Measurements from ENCODE around the gene EXPH5. TPM values are rescaled to one million over a fixed set of nuclear protein-coding genes. Genes with fewer than 3 reads are reported as not detected.
"Not testable (repeated sequence)": the region's sequence is repeated elsewhere in the genome, so short reads cannot be mapped to it uniquely, and the experiment has no call there.

EXPH5 gene
- total RNA-seq, 2 experiments from 2014 or later = 1.9 to 2.1 TPM

DNA sequence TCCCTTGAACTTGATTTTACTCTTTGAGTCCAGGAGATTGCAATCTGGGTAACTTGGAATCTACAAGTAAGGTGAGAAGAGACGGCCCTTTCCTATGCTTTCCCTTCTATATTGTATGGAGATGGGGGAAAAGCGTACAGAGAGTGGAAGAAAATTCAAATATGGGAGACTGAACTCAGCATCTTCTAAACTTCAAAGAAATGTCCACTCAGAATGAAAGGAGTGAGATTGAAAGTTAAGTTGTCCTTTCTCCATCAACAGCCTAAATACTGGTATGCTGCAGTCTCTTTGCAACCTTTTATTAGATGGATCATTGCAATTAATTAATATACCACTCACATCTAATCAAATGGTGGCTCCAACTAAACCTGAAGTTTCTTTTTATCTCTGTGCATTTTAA, 6.4 kb upstream of the EXPH5 start:
- Mint-ChIP-seq H3K4me1 (ENCODE audit: low read depth) (no peaks in the 10 kb centered on the region), H3K27me3 (ENCODE audit: low read depth) (peaks cover 34% of the 10 kb centered on the region), H3K36me3 (ENCODE audit: low read depth) (no peaks in the 10 kb centered on the region), H3K27ac (no peak overlapping the region), H3K9me3 (ENCODE audit: insufficient read depth) (no peaks in the 10 kb centered on the region), H3K4me3 (no peak overlapping the region)
- POLR2A ChIA-PET = no interaction called here
- ATAC-seq (no peak), DNase-seq (no peak)
- CTCF ChIA-PET = no interaction called here

DNA sequence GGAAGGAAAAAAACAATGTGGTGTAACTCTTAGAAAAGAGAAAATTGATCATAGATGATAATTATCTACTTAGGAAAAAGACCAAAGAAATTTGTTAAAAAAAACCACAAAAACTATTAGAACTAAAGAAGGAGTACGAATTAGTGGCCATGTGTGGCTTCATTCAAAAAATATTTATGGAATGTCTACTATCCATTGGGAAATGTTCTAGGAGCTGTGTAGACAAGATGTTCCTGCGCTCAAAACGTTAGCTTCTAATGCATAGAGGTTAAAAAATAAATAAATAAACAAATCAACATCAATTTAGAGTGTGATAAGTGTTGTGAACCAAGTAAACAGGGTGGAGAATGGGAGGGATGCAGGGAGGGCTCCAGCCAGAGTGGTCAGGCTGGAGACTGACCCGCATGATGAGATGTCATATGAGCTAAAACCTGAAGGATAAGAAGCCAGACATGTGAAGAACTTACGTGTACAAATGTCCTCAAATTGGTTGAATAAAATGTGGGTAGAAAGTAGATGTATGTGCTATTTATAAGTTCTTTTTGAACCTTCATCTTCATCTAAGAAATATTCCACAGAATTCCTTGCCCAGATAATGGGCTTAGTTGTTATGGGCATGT, 4.3 kb upstream of the EXPH5 start:
- Mint-ChIP-seq H3K9me3 (ENCODE audit: insufficient read depth) (no peaks in the 10 kb centered on the region), H3K4me1 (ENCODE audit: low read depth) (peaks cover 10% of the 10 kb centered on the region), H3K27ac (no peak overlapping the region), H3K36me3 (ENCODE audit: low read depth) (peaks cover 3% of the 10 kb centered on the region), H3K4me3 (no peak overlapping the region), H3K27me3 (ENCODE audit: low read depth) (peaks cover 40% of the 10 kb centered on the region)
- no peak for DNase-seq
- ATAC-seq = no peak
- ChIA-PET CTCF (interaction anchor here (1.0 kb wide), 1 partner anchor 9 kb away, joined by 3 read pairs; no protein-coding TSS in a partner anchor), POLR2A (no interaction called here)

DNA sequence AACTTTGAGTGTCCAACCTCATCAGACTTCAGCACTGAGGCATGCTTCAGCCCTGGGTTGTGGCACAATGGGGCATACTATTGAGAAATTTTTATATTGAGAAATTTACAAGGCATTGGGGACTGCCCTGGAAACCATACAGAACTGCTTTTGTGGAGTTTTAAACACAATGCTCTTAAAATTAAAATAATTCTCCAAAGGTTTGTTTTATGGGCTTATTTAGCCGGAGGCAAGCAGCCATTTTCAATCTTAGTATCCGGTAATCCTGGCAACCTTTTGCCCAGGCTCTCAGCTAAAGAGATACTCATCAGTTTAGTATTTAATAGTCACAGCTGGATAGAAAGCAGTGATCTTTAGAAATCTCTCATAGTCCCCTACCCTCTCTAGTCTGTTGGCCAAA, 3.1 kb upstream of the EXPH5 start:
- DNase-seq = no peak
- H3K4me1 Mint-ChIP-seq (ENCODE audit: low read depth) = peaks cover 17% of the 10 kb centered on the region
- no peak overlapping the region for H3K4me3 Mint-ChIP-seq
- no peak overlapping the region for H3K27ac Mint-ChIP-seq
- H3K36me3 Mint-ChIP-seq (ENCODE audit: low read depth) = peaks cover 3% of the 10 kb centered on the region
- H3K27me3 Mint-ChIP-seq (ENCODE audit: low read depth) = peaks cover 45% of the 10 kb centered on the region
- ChIA-PET CTCF (interaction anchor here (1.0 kb wide), 1 partner anchor 14 kb away, joined by 3 read pairs; no protein-coding TSS in a partner anchor), POLR2A (no interaction called here)
- no peak for ATAC-seq
- no peaks in the 10 kb centered on the region for H3K9me3 Mint-ChIP-seq (ENCODE audit: insufficient read depth)

DNA sequence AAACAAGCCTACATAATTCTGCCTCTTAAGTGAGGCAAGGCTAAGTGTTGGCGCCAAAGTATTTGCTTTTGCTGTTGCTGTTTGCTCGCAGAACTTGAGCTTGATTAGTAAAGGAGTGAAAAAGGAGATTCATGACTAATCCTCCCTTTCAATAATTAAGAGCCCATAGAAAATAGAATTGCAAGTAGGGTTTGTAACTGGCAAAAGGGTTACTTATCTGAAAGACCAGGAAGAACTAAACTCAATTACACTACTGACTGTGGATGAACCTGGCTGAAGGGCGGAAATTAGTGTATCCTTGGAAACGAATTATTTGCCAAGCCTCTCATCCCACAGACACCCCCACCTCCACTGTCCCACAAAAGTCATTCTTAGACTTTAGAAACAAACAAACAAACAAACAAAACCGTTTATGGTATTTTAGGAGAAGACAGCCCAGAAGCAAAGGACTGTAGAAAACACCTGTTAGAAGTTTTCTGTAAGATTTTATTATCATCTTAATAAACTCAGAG, 411 bp upstream of the EXPH5 start:
- H3K9me3 Mint-ChIP-seq (ENCODE audit: insufficient read depth) = no peaks in the 10 kb centered on the region
- POLR2A ChIA-PET = no interaction called here
- no peak overlapping the region for H3K27ac Mint-ChIP-seq
- CTCF ChIA-PET = interaction anchor here (1.0 to 1.2 kb wide), 2 partner anchors 22 to 476 kb away, joined by 3 read pairs; no protein-coding TSS in a partner anchor
- peaks cover 3% of the 10 kb centered on the region for H3K36me3 Mint-ChIP-seq (ENCODE audit: low read depth)
- H3K27me3 Mint-ChIP-seq (ENCODE audit: low read depth) = peaks cover 45% of the 10 kb centered on the region
- H3K4me1 Mint-ChIP-seq (ENCODE audit: low read depth) = peaks cover 17% of the 10 kb centered on the region
- DNase-seq = no peak
- H3K4me3 Mint-ChIP-seq = peak overlapping the region; percentile 96
- no peak for ATAC-seq

DNA sequence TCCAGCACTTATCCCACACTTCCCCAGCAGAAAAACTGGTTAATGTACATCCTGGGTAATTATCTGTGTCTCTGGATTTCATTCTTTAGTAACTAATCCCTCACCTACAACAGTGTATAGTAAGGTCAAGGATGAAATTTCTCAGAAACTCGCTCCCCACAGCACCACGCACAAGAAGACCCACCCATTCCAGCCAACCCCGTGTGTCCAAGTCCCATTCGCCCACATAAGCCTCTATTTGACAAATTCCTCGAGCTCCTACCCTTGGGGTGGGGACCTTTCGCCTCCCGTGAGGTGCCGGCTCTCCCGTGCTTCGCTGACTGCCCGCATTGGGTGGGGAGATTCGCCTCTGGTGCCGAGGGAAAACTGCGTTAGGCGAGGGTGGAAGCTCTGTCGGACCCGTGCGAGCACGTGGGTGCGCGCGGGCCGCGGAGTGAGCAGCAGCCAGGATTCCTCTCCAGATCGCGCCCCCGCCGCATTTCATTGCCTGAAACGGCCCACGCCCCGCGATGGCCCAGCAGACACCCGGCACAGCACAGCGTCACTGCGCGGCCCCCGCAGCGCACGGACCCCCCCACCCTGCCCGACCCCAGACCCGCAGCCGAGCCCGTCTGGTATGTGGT, 866 bp downstream of the EXPH5 start:
- ChIA-PET CTCF (interaction anchor here (1.0 to 1.2 kb wide), 2 partner anchors 21 to 475 kb away, joined by 3 read pairs; no protein-coding TSS in a partner anchor), POLR2A (interaction anchor here (0.6 kb wide), 1 partner anchor 10 kb away, joined by 3 read pairs; no protein-coding TSS in a partner anchor)
- DNase-seq (peak; percentile 32), ATAC-seq (peak; percentile 39)
- Mint-ChIP-seq H3K27me3 (ENCODE audit: low read depth) (peaks cover 40% of the 10 kb centered on the region), H3K27ac (no peak overlapping the region), H3K4me1 (ENCODE audit: low read depth) (peaks cover 17% of the 10 kb centered on the region), H3K36me3 (ENCODE audit: low read depth) (peaks cover 3% of the 10 kb centered on the region), H3K9me3 (ENCODE audit: insufficient read depth) (no peaks in the 10 kb centered on the region), H3K4me3 (peak overlapping the region; percentile 96)

DNA sequence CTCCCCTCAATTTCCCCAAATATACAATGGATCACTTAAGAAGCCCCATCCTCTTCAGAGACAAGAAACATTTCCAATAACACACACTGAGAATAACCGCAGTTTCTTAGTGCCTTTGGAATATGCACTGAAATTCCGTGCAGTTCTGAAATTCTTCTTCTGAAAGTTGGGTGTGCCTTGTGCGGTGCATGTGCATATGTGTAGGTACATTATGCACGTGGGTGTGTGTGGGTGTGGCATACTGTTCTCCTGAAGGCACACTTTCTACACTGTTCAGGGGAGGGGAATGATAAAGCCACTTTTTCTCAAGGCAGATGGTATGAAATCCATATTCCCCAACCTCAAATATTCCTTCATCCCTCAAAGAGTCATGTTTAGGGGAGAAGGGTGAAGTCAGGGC, 1.7 kb downstream of the EXPH5 start:
- peaks cover 17% of the 10 kb centered on the region for H3K4me1 Mint-ChIP-seq (ENCODE audit: low read depth)
- no peaks in the 10 kb centered on the region for H3K9me3 Mint-ChIP-seq (ENCODE audit: insufficient read depth)
- POLR2A ChIA-PET = no interaction called here
- peaks cover 40% of the 10 kb centered on the region for H3K27me3 Mint-ChIP-seq (ENCODE audit: low read depth)
- no peak for DNase-seq
- H3K36me3 Mint-ChIP-seq (ENCODE audit: low read depth) = peaks cover 3% of the 10 kb centered on the region
- ATAC-seq = no peak
- CTCF ChIA-PET = no interaction called here
- H3K4me3 Mint-ChIP-seq = peak overlapping the region; percentile 96
- H3K27ac Mint-ChIP-seq = no peak overlapping the region

DNA sequence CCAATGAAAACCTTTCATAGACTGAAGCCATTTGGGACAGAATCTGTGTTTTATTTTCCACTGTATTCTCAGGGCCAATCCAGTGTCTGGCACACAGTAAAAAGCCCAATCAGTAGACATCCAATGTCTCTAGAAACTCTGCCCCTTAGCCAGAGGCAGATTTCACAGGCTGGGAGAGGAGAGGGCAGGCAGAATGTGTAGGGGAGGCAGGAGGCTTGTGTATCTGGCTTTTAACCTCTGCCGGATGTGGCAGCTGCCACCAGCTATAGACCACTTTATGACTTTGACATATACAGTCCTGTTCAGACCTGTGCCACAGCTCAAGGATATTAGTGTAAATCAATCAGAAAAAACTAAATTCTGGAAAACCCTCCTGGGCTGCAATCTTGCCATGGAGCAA, 4.4 kb downstream of the EXPH5 start:
- Mint-ChIP-seq H3K36me3 (ENCODE audit: low read depth) (peaks cover 3% of the 10 kb centered on the region), H3K27ac (no peak overlapping the region), H3K27me3 (ENCODE audit: low read depth) (peaks cover 22% of the 10 kb centered on the region), H3K9me3 (ENCODE audit: insufficient read depth) (no peaks in the 10 kb centered on the region), H3K4me3 (no peak overlapping the region), H3K4me1 (ENCODE audit: low read depth) (peaks cover 16% of the 10 kb centered on the region)
- ATAC-seq (no peak), DNase-seq (no peak)
- POLR2A ChIA-PET = no interaction called here
- CTCF ChIA-PET = interaction anchor here (0.7 to 1.3 kb wide), 3 partner anchors 9 to 60 kb away, joined by 3 read pairs; no protein-coding TSS in a partner anchor

DNA sequence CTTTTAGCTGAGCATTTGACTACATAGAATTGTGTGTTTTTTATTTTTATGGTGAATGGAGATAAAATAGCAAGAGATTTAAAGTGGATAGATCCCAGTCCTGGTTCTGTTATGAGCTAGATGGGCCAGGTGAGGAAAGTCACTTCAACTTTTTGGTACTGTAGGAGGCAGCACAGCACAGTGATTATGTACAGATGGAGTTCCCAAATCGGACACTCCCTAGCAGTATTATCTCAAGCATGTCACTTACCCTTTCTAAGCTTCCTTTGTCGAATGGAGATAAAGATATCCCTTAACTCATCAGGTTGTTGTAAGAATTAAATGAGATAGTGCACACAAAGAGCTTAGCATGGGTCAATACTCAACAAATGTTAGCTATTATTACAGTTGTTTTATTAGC, 5.3 kb downstream of the EXPH5 start:
- peaks cover 8% of the 10 kb centered on the region for H3K4me1 Mint-ChIP-seq (ENCODE audit: low read depth)
- ATAC-seq (no peak), DNase-seq (no peak)
- no peak overlapping the region for H3K27ac Mint-ChIP-seq
- H3K9me3 Mint-ChIP-seq (ENCODE audit: insufficient read depth) = no peaks in the 10 kb centered on the region
- peaks cover under 1% of the 10 kb centered on the region for H3K36me3 Mint-ChIP-seq (ENCODE audit: low read depth)
- ChIA-PET POLR2A (no interaction called here), CTCF (interaction anchor here (0.6 to 1.1 kb wide), 3 partner anchors 10 to 1319 kb away, joined by 3 read pairs; no protein-coding TSS in a partner anchor)
- no peak overlapping the region for H3K4me3 Mint-ChIP-seq
- peaks cover 15% of the 10 kb centered on the region for H3K27me3 Mint-ChIP-seq (ENCODE audit: low read depth)

DNA sequence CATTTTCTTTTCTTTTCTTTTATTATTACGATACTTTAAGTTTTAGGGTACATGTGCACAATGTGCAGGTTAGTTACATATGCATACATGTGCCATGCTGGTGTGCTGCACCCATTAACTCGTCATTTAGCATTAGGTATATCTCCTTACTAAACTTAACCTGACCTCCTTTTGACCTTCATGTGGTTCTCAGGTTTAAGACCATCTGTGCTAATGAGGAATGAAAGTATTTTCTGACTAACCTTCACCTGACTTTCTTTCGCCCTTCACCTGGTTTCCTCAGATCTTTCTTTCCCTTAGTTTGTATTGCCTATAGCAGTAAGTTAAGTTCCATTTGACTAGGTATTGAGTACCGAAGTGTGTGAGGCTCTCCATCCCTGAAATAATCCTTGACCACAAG, 6.5 kb downstream of the EXPH5 start:
- Mint-ChIP-seq H3K9me3 (ENCODE audit: insufficient read depth) (no peaks in the 10 kb centered on the region), H3K36me3 (ENCODE audit: low read depth) (no peaks in the 10 kb centered on the region), H3K27me3 (ENCODE audit: low read depth) (peaks cover 8% of the 10 kb centered on the region), H3K4me1 (ENCODE audit: low read depth) (no peaks in the 10 kb centered on the region), H3K27ac (no peak overlapping the region), H3K4me3 (no peak overlapping the region)
- DNase-seq (no peak), ATAC-seq (no peak)
- CTCF ChIA-PET = no interaction called here
- POLR2A ChIA-PET = no interaction called here

DNA sequence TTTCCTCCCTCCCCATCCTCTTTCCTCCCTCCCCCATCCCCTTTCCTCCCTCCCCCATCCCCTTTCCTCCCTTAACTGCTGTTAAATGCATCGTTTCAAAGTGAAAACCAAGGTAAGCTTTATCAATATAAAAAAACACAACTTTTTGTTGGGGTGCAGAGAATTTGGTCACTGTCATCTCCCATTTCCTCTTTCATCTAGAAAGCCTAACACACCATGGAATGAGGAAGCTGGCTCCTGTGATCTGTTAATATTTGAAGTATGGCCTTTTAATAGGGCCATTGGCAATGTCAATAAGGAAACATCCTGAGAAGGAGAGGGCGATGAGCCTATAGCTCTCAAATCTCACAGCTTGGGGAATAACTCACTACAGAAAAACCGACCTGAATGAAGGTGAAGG, 7.0 kb downstream of the EXPH5 start:
- peaks cover 3% of the 10 kb centered on the region for H3K27me3 Mint-ChIP-seq (ENCODE audit: low read depth)
- H3K4me1 Mint-ChIP-seq (ENCODE audit: low read depth) = no peaks in the 10 kb centered on the region
- ChIA-PET POLR2A (no interaction called here), CTCF (no interaction called here)
- no peak overlapping the region for H3K27ac Mint-ChIP-seq
- H3K36me3 Mint-ChIP-seq (ENCODE audit: low read depth) = no peaks in the 10 kb centered on the region
- no peak for ATAC-seq
- no peaks in the 10 kb centered on the region for H3K9me3 Mint-ChIP-seq (ENCODE audit: insufficient read depth)
- no peak for DNase-seq
- H3K4me3 Mint-ChIP-seq = no peak overlapping the region

DNA sequence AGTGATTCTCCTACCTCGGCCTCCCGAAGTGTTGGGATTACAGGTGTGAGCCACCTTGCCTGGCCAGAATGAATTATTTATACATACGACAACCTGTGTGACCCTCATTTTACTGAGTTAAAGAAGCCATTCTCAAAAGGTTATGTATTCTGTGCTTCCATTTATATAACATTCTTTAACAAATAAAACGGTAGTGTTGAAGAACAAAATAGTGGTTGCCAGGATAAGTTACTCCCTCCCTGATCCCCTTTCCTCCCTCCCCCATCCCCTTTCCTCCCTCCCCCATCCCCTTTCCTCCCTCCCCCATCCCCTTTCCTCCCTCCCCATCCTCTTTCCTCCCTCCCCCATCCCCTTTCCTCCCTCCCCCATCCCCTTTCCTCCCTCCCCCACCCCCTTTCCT, 7.4 kb downstream of the EXPH5 start:
- CTCF ChIA-PET; POLR2A ChIA-PET; H3K36me3 Mint-ChIP-seq (ENCODE audit: low read depth); H3K27me3 Mint-ChIP-seq (ENCODE audit: low read depth); DNase-seq; H3K4me3 Mint-ChIP-seq; ATAC-seq; H3K4me1 Mint-ChIP-seq (ENCODE audit: low read depth); H3K27ac Mint-ChIP-seq; H3K9me3 Mint-ChIP-seq (ENCODE audit: insufficient read depth): not testable (repeated sequence)

DNA sequence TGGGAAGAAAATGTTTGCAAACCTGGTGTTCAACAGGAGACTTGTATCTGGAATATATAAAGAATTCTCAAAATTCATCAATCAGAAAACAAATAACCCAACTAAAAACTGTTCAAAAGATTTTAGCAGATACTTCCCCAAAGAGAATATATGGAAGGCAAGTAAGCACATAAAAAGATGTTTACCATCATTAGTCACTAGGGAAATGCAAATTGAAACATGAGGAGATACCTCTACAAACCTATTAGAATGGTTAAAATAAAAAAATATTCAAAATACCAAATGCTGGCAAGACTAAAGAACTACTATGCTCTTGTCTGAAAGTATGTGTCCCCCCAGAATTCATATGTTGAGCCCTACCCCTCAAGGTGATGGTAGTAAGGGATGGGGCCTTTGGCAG, 8.6 kb downstream of the EXPH5 start:
- H3K27me3 Mint-ChIP-seq (ENCODE audit: low read depth) = peaks cover 4% of the 10 kb centered on the region

More for the DNA sequence above, 8.6 kb downstream of the EXPH5 start:
- Mint-ChIP-seq H3K27ac (no peak overlapping the region), H3K4me3 (no peak overlapping the region), H3K4me1 (ENCODE audit: low read depth) (no peaks in the 10 kb centered on the region), H3K36me3 (ENCODE audit: low read depth) (no peaks in the 10 kb centered on the region), H3K9me3 (ENCODE audit: insufficient read depth) (no peaks in the 10 kb centered on the region)
- no peak for ATAC-seq
- ChIA-PET POLR2A (no interaction called here), CTCF (no interaction called here)
- no peak for DNase-seq

Measured in activated CD8-positive, alpha-beta T cell treated with anti-CD3 and anti-CD28 coated beads, Interleukin-2, amount 10 ng/mL, durations not matched to agents 7 days and 5 days (primary cell).